Liver (tissue), 9 donors: ENCODE data around the gene PHF12. TPM values are rescaled to one million over a fixed set of nuclear protein-coding genes. Genes with fewer than 3 reads are reported as not detected.

Source experiments
- DNase-seq: peaks from one replicate; pipeline ENCODE4 v3.0.0-alpha.2; 2017; ENCODE audit warnings: low spot score
- H3K27ac ChIP-seq, 2 donors: one replicate each; pipeline ENCODE4 v1.7.0; 2013; ENCODE audit warnings: inconsistent platforms in 2 of 2, low read length in 2 of 2, control low read depth in 1 of 2, low read depth in 1 of 2, mild to moderate bottlenecking in 1 of 2
- H3K27me3 ChIP-seq, 4 donors: one replicate each; pipeline versions ENCODE4 v1.6.1 to v1.7.0; 2013; ENCODE audit warnings: low read length in 3 of 4, inconsistent platforms in 1 of 4, mild to moderate bottlenecking in 1 of 4, moderate library complexity in 1 of 4; ENCODE audit not compliant: control insufficient read depth in 4 of 4, insufficient read depth in 4 of 4
- H3K36me3 ChIP-seq, 4 donors: one replicate each; pipeline versions ENCODE4 v1.6.1 to v1.7.0; 2013; ENCODE audit warnings: low read length in 3 of 4, mild to moderate bottlenecking in 3 of 4, low read depth in 1 of 4, moderate library complexity in 1 of 4; ENCODE audit not compliant: control insufficient read depth in 4 of 4, insufficient read depth in 3 of 4
- H3K4me1 ChIP-seq, 4 donors: one replicate each; pipeline versions ENCODE4 v1.6.1 to v1.7.0; 2013; ENCODE audit warnings: low read length in 3 of 4, mild to moderate bottlenecking in 3 of 4, moderate library complexity in 1 of 4; ENCODE audit not compliant: control insufficient read depth in 4 of 4, insufficient read depth in 4 of 4
- H3K4me3 ChIP-seq, 3 donors: one replicate each; pipeline versions ENCODE4 v1.6.1 to v1.7.0; 2013; ENCODE audit warnings: low read length in 3 of 3, control low read depth in 1 of 3, low read depth in 1 of 3, mild to moderate bottlenecking in 1 of 3
- H3K9ac ChIP-seq, 2 donors: one replicate each; pipeline ENCODE4 v1.7.0; 2013; ENCODE audit warnings: low read length in 2 of 2, mild to moderate bottlenecking in 2 of 2, moderate library complexity in 2 of 2, control low read depth in 1 of 2, low read depth in 1 of 2
- H3K9me3 ChIP-seq, 4 donors: one replicate each; pipeline versions ENCODE4 v1.6.1 to v1.7.0; 2013; ENCODE audit warnings: low read length in 3 of 4; ENCODE audit not compliant: control insufficient read depth in 4 of 4
- ATF3 ChIP-seq: IDR thresholded peaks from 2 replicates; pipeline ENCODE4 v1.6.1; 2016; ENCODE audit warnings: antibody characterized with exemption
- FOXA1 ChIP-seq: IDR thresholded peaks from 2 replicates; pipeline ENCODE4 v1.6.1; 2016; ENCODE audit warnings: antibody characterized with exemption
- FOXA2 ChIP-seq: IDR thresholded peaks from 2 replicates; pipeline ENCODE4 v1.6.1; 2016; ENCODE audit warnings: antibody characterized with exemption
- GABPA ChIP-seq, 2 donors: IDR thresholded peaks in 1 of 2; conservative IDR thresholded peaks in 1 of 2; 2 replicates each; pipeline ENCODE4 v1.6.1; 2016; ENCODE audit warnings: antibody characterized with exemption in 2 of 2, mild to moderate bottlenecking in 1 of 2, moderate library complexity in 1 of 2
- HNF4A ChIP-seq, 2 donors: conservative IDR thresholded peaks; 2 replicates each; pipeline ENCODE4 v1.6.1; 2016; ENCODE audit warnings: antibody characterized with exemption in 2 of 2, mild to moderate bottlenecking in 2 of 2
- HNF4G ChIP-seq: IDR thresholded peaks from 2 replicates; pipeline ENCODE4 v1.6.1; 2016; ENCODE audit warnings: antibody characterized with exemption
- JUND ChIP-seq, 2 donors: IDR thresholded peaks; 2 replicates each; pipeline ENCODE4 v1.6.1; 2016; ENCODE audit warnings: antibody characterized with exemption in 2 of 2
- NR2F2 ChIP-seq: IDR thresholded peaks from 2 replicates; pipeline ENCODE4 v1.6.1; 2016; ENCODE audit warnings: antibody characterized with exemption
- RAD21 ChIP-seq, 2 donors: IDR thresholded peaks; 2 replicates each; pipeline ENCODE4 v1.6.1; 2016; ENCODE audit warnings: antibody characterized with exemption in 2 of 2, mild to moderate bottlenecking in 2 of 2
- RXRA ChIP-seq, 2 donors: IDR thresholded peaks; 2 replicates each; pipeline ENCODE4 v1.6.1; 2017 to 2018; ENCODE audit warnings: antibody characterized with exemption in 2 of 2, mild to moderate bottlenecking in 1 of 2
- SP1 ChIP-seq: IDR thresholded peaks from 2 replicates; pipeline ENCODE4 v1.6.1; 2018; ENCODE audit warnings: antibody characterized with exemption, mild to moderate bottlenecking
- TAF1 ChIP-seq: conservative IDR thresholded peaks from 2 replicates; pipeline ENCODE4 v1.6.1; 2016; ENCODE audit warnings: antibody characterized with exemption, mild to moderate bottlenecking
- YY1 ChIP-seq: IDR thresholded peaks from 2 replicates; pipeline ENCODE4 v1.6.1; 2016; ENCODE audit warnings: antibody characterized with exemption, mild to moderate bottlenecking
- ZBTB33 ChIP-seq: IDR thresholded peaks from 2 replicates; pipeline ENCODE4 v1.6.1; 2016; ENCODE audit warnings: antibody characterized with exemption
- WGBS: extraction: QIAGEN DNeasy Blood & Tissue Kit; methylation state at CpG from one replicate; pipeline ENCODE4 v1.1.7; 2013; 5-methylcytosine and 5-hydroxymethylcytosine counted together
- polyA plus RNA-seq, 2 donors: library from polyadenylated mRNA; stranded (reverse) in 1 of 2; unstranded in 1 of 2; fragments of 200-250 nt in 1 of 2; fragments of >200 nt in 1 of 2; fragmentation: Nextera tagmentation in 1 of 2; extraction: Ambion mirVana in 1 of 2; gene quantifications; one replicate each; pipeline versions ENCODE4 v1.2.1 to v1.2.3, GENCODE V29; 2013 to 2015
- total RNA-seq, 2 donors: library from RNA; depleted of rRNA; stranded (reverse); fragments of >200 nt; gene quantifications; one replicate each; pipeline ENCODE4 v1.2.3, GENCODE V29; 2014
- TF ChIP-seq, protein P1 (sequence below): IDR thresholded peaks from 2 replicates; pipeline ENCODE4 v1.6.1; 2016; ENCODE audit warnings: antibody characterized with exemption, mild to moderate bottlenecking
- donor health status: healthy.
- donor health status: healthy.
- donor health status: healthy.
- donor health status: healthy.
- donor health status: healthy.

PHF12 gene
- total and polyA plus RNA-seq, 4 donors, result 4.3 to 21.3 (median 11.7) TPM

- H3K4me3 ChIP-seq, result no peak overlapping the region
- peaks cover 0 to 9% (median 1%) of the 10 kb centered on the region in 4 donors for H3K4me1 ChIP-seq
- no peaks in the 10 kb centered on the region for H3K9me3 ChIP-seq
- TF ChIP-seq SP1 (no peak), FOXA2 (no peak), JUND (IDR thresholded peaks at IDR 0.05) (no peak), ZBTB33 (no peak), YY1 (no peak), NR2F2 (no peak), GABPA (IDR thresholded peaks at IDR 0.05 in 1 of 2, conservative IDR thresholded peaks at IDR 0.05 in 1 of 2) (no peak), ATF3 (no peak), TAF1 (no peak), RXRA (IDR thresholded peaks at IDR 0.05) (no peak), HNF4A (conservative IDR thresholded peaks at IDR 0.05) (no peak), RAD21 (IDR thresholded peaks at IDR 0.05) (no peak), FOXA1 (no peak)
- TF ChIP-seq, protein P1, sequence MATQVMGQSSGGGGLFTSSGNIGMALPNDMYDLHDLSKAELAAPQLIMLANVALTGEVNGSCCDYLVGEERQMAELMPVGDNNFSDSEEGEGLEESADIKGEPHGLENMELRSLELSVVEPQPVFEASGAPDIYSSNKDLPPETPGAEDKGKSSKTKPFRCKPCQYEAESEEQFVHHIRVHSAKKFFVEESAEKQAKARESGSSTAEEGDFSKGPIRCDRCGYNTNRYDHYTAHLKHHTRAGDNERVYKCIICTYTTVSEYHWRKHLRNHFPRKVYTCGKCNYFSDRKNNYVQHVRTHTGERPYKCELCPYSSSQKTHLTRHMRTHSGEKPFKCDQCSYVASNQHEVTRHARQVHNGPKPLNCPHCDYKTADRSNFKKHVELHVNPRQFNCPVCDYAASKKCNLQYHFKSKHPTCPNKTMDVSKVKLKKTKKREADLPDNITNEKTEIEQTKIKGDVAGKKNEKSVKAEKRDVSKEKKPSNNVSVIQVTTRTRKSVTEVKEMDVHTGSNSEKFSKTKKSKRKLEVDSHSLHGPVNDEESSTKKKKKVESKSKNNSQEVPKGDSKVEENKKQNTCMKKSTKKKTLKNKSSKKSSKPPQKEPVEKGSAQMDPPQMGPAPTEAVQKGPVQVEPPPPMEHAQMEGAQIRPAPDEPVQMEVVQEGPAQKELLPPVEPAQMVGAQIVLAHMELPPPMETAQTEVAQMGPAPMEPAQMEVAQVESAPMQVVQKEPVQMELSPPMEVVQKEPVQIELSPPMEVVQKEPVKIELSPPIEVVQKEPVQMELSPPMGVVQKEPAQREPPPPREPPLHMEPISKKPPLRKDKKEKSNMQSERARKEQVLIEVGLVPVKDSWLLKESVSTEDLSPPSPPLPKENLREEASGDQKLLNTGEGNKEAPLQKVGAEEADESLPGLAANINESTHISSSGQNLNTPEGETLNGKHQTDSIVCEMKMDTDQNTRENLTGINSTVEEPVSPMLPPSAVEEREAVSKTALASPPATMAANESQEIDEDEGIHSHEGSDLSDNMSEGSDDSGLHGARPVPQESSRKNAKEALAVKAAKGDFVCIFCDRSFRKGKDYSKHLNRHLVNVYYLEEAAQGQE, result no peak
- no peak for DNase-seq
- WGBS, result 65% methylated on average over 8 of the region's 8 CpGs
- no peak overlapping the region for H3K9ac ChIP-seq
- no peaks in the 10 kb centered on the region for H3K27me3 ChIP-seq
- no peak overlapping the region for H3K27ac ChIP-seq
- no peaks in the 10 kb centered on the region for H3K36me3 ChIP-seq
These were observed 12.5 kb upstream of the PHF12 start for GRCh38 chr17:28963841-28964240.

GRCh38 chr17:28963055-28963611, 11.8 kb upstream of the PHF12 start:
- Histone ChIP-seq H3K27me3 (no peaks in the 10 kb centered on the region), H3K4me3 (no peak overlapping the region), H3K4me1 (peaks cover 0 to 5% (median 0%) of the 10 kb centered on the region in 4 donors), H3K9me3 (no peaks in the 10 kb centered on the region), H3K36me3 (no peaks in the 10 kb centered on the region), H3K27ac (no peak overlapping the region), H3K9ac (no peak overlapping the region)
- no peak for TF ChIP-seq HNF4G
- TF ChIP-seq RAD21 (IDR thresholded peaks at IDR 0.05), result no peak
- TF ChIP-seq, protein P1, result no peak
- TF ChIP-seq FOXA2, result no peak
- no peak for TF ChIP-seq SP1
- no peak for TF ChIP-seq HNF4A (conservative IDR thresholded peaks at IDR 0.05)
- TF ChIP-seq ZBTB33, result no peak
- no peak for TF ChIP-seq JUND (IDR thresholded peaks at IDR 0.05)
- TF ChIP-seq TAF1, result no peak
- TF ChIP-seq YY1, result no peak
- WGBS, result 72% methylated on average over 6 of the region's 6 CpGs
- no peak for DNase-seq
